IPS-18c (cell line): Measurements from ENCODE around the gene CA10.

Experiments
- H3K4me3 ChIP-seq: 2 replicates; pipeline ENCODE4 v1.7.0; 2013; ENCODE audit warnings: low read depth, mild to moderate bottlenecking, low read length, moderate library complexity; ENCODE audit not compliant: insufficient read depth
- H3K9me3 ChIP-seq: one replicate; pipeline ENCODE4 v1.6.1; 2013; ENCODE audit warnings: mild to moderate bottlenecking, low read length, moderate library complexity; ENCODE audit not compliant: control insufficient read depth, insufficient read depth

The CA10 gene

DNA sequence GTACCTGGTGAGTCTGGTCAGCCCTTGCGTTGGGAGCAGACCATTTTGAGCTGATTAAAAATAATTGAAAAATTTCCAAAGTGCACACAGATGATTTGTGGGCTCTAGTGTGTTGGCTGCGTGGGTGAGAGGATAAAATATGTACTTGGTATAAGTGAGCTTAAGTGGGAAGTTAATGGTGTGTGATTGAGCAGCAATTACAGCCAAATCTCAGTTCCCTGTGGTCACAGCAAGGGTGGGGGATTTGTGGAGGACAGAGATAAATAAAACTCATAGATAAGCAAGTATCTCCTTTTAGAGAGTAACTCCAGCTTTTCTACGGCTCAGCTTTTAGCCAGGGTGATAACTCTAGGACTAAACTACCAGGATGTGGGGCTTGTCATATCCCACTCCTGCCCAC is 507.7 kb downstream of the CA10 start:
- Histone ChIP-seq H3K4me3 (no peak overlapping the region), H3K9me3 (no peaks in the 10 kb centered on the region)

- no peak overlapping the region for H3K4me3 ChIP-seq
- no peaks in the 10 kb centered on the region for H3K9me3 ChIP-seq
Observed at GRCh38 chr17:51650202-51650601, 508.3 kb downstream of the CA10 start.

- H3K4me3 ChIP-seq: no peak overlapping the region
- H3K9me3 ChIP-seq: no peaks in the 10 kb centered on the region
Observed at GRCh38 chr17:51647826-51648225, 510.7 kb downstream of the CA10 start.

DNA sequence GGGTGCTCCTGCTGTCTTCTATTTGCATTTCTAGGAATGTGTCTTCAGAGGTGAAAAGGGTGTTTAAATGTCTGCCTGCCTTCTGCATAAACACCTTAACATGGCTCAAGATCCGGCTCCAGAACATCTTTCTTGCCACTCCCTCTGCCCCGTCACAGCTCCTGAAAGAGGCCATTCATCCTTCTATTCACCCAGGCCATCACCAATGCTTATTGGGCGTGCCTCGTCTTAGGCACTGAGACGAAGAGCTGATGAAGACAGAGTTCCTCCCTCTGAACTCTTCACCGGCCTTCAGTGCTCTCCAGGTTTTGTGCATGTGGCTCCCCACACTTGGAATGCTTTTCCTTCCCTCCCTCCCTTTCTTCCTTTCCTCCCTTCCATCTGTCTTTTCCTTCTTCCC is 511.4 kb downstream of the CA10 start:
- H3K9me3 ChIP-seq: no peaks in the 10 kb centered on the region
- H3K4me3 ChIP-seq: no peak overlapping the region

DNA sequence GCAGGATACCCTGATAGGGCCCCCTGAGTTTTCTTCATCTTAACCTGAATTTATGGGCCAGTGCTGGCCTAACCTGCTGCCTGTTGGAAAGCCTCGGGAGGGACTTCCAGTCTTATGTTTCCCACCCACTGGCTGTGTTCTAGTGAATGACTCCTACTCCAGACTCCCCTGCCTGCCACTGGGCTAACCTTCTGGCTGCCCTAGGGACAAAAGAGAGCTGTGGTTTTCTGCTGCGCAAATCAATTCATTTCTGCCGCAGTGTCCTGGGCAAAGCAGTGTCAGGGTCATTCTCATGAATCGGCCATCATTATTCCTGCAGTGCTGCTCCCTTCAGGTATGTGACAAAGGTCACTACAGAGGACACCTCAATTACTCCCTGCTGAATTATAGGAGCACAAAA is 512.0 kb downstream of the CA10 start:
- Histone ChIP-seq H3K9me3 (no peaks in the 10 kb centered on the region), H3K4me3 (no peak overlapping the region)

- Histone ChIP-seq H3K4me3 (no peak overlapping the region), H3K9me3 (no peaks in the 10 kb centered on the region)
Observed at GRCh38 chr17:51645056-51645455, 513.5 kb downstream of the CA10 start.

- Histone ChIP-seq H3K9me3 (no peaks in the 10 kb centered on the region), H3K4me3 (no peak overlapping the region)
Observed at GRCh38 chr17:51643702-51644490, 514.6 kb downstream of the CA10 start.

DNA sequence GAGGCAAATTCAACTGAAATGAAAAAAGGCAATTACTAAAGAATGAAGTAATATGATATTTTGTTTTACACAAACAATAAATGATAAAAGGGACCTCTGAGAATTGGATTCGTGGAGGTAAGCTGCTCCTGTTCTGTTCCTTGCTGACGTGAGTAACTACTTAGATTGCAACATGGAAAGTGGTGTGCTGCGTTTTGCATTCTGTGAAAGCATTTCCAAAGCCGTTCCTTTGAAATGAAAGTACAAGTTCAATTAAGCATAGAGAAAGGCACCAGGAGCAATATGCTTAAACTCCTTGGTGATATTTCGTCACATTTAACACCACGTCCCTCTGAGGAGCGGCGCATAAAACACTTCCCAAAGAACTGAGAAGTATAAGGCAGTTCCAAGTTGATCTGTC is 516.5 kb downstream of the CA10 start:
- Histone ChIP-seq H3K4me3 (no peak overlapping the region), H3K9me3 (no peaks in the 10 kb centered on the region)

- Histone ChIP-seq H3K4me3 (no peak overlapping the region), H3K9me3 (no peaks in the 10 kb centered on the region)
Observed at GRCh38 chr17:51640108-51640622, 518.3 kb downstream of the CA10 start.

DNA sequence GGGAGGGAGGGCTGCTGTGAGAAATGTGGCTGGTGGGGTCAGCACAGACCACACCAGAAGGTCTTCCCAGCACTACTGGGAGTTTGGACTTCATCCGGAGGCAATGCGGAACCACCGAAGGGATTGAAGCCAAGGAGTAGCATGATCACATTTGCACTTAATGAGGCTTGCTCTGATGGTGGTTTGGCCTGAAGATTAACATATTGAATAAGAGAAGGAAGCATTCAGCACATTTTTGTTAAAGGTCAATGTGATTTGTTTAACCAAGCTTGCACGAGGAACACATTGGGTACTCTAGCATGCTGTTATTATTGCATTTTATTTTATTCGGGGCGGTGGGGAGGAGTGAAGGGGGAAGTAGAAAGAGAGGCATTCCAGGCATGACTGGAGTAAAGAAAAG is 519.5 kb downstream of the CA10 start:
- no peak overlapping the region for H3K4me3 ChIP-seq
- no peaks in the 10 kb centered on the region for H3K9me3 ChIP-seq

DNA sequence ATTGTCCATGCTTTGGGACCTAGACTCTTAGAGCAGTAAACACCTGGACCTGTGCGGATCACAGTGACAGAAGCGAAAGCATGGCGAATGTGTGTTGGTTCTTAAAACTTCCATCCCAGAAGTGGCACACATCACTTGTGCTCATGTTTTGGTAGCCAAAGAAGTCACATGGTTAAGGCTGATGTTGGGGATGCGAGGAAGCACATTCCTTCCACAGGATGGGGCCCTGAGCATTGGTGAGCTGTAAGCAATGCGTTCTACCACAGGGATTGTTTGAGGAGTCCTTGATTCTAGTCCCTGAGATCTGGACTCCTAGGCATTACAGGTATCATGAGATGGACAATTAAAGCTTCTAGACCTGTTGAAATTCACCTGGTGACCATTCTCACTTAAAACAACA is 522.2 kb downstream of the CA10 start:
- Histone ChIP-seq H3K9me3 (no peaks in the 10 kb centered on the region), H3K4me3 (no peak overlapping the region)

- Histone ChIP-seq H3K4me3 (no peak overlapping the region), H3K9me3 (no peaks in the 10 kb centered on the region)
Observed at GRCh38 chr17:51630101-51630671, 528.3 kb downstream of the CA10 start.

DNA sequence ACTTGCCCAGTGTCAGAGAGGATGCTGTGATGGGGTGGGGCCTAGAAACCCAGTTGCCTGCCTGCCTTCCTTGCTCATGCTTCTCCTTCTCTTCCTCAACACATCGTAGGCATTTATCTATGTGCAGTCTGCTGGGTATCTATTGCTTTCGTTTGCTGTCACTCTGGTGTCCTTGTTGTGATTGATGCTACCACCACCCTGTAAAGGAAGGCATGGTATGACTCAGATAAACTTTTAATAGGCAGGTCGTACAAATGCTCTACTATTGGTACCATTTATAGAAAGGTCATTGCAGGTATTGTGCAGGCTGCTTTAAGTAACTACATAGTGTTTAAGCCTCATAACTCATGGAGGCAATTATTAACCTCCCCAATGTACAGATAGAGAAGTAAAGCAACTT is 529.3 kb downstream of the CA10 start:
- Histone ChIP-seq H3K9me3 (no peaks in the 10 kb centered on the region), H3K4me3 (no peak overlapping the region)

- H3K4me3 ChIP-seq: no peak overlapping the region
Observed at GRCh38 chr17:51627779-51628178, 530.7 kb downstream of the CA10 start.

GRCh38 chr17:51618476-51618875 is 540.0 kb downstream of the CA10 start:
- no peak overlapping the region for H3K4me3 ChIP-seq
- no peaks in the 10 kb centered on the region for H3K9me3 ChIP-seq

More at GRCh38 chr17:51627779-51628178, 530.7 kb downstream of the CA10 start:
- no peaks in the 10 kb centered on the region for H3K9me3 ChIP-seq

GRCh38 chr17:51617986-51618385 is 540.5 kb downstream of the CA10 start:
- Histone ChIP-seq H3K9me3 (no peaks in the 10 kb centered on the region), H3K4me3 (no peak overlapping the region)

DNA sequence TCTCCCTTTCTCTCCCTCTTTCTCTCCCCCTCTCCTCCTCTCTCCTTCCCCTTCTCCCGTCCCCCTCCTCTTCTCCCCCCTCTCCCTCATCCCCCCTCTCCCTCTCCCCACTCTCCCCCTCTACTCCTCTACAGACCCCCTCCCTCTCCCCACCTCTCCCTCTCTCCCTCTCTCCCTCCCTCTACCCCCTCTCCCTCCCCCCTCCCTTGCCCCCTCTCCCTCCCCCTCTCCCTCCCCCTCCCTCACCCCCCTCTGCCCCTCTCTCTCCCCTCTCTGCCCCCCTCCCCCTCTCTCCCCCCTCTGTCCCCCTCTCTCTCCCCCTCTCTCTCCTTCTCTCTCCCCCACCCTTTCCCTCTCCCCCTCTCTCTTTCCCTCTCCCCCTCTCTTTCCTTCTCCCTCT is 545.3 kb downstream of the CA10 start:
- no peaks in the 10 kb centered on the region for H3K9me3 ChIP-seq
- no peak overlapping the region for H3K4me3 ChIP-seq

DNA sequence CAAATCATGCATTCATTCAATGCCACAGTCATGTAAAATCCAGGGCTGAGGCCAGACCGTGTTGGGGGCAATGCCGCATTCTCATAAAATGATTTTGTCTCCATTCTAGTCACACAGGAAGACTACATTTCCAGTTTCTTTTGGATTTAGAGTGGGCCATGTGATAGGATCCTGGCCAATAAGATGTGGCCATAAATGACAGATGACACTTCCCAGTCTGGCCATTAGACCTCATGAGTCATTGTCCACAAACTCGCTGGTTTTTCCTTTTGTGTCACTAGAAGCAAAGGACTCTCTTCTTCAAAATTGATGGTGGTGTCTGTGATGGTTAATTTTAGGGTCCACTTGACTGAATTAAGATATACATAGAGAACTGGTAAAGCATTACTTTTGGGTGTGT is 545.8 kb downstream of the CA10 start:
- H3K4me3 ChIP-seq: no peak overlapping the region

More for the DNA sequence above, 545.8 kb downstream of the CA10 start:
- H3K9me3 ChIP-seq: no peaks in the 10 kb centered on the region
